Measurements from ENCODE around the gene ERAP2.
A peak's percentile ranks its signal among the peaks of the same experiment; 100 is the strongest.
"Not testable (repeated sequence)": the region's sequence is repeated elsewhere in the genome, so short reads cannot be mapped to it uniquely, and the experiment has no call there.

Gene ERAP2

GRCh38 chr5:96876292-96876850 is at the start of gene ERAP2:
ERAP2 (plus strand) TSS chr5:96876500; CDS start chr5:96879686, 3,186 bp downstream.
- no peak for TF ChIP-seq ZNF274 (IDR thresholded peaks at IDR 0.05; ENCODE audit: low read depth, low read length)
- H3K4me3 ChIP-seq (ENCODE audit: low read length): peak within 1 kb of the TSS; percentile 99

DNA sequence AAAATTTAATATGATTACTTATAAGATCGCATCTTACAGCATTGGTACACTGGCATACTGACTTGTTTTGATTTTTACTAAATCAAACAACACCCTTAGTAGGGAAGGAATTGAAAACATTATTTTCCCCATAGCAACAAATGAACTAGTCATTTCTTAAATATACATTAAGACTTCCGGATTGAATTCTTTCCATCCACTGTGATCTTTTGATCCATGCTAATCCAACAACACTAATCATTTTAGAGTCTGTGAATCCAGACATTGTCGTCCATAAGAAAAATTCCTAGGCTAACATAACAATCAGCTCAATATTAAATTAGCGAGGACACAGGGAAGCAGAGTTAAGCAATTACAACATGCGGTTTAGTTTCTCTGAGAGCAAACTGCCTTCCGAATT is 47.0 kb upstream of the ERAP2 start:
- no peak overlapping the region for H3K4me3 ChIP-seq (ENCODE audit: low read length)
- TF ChIP-seq ZNF274 (IDR thresholded peaks at IDR 0.05; ENCODE audit: low read depth, low read length): no peak

- no peak for TF ChIP-seq ZNF274 (IDR thresholded peaks at IDR 0.05; ENCODE audit: low read depth, low read length)
- no peak overlapping the region for H3K4me3 ChIP-seq (ENCODE audit: low read length)
Observed at GRCh38 chr5:96834016-96834415, 42.3 kb upstream of the ERAP2 start.

GRCh38 chr5:96835791-96836191 is 40.5 kb upstream of the ERAP2 start:
- H3K4me3 ChIP-seq (ENCODE audit: low read length): no peak overlapping the region
- TF ChIP-seq ZNF274 (IDR thresholded peaks at IDR 0.05; ENCODE audit: low read depth, low read length): no peak

GRCh38 chr5:96836817-96837216 is 39.5 kb upstream of the ERAP2 start:
- no peak for TF ChIP-seq ZNF274 (IDR thresholded peaks at IDR 0.05; ENCODE audit: low read depth, low read length)
- no peak overlapping the region for H3K4me3 ChIP-seq (ENCODE audit: low read length)

DNA sequence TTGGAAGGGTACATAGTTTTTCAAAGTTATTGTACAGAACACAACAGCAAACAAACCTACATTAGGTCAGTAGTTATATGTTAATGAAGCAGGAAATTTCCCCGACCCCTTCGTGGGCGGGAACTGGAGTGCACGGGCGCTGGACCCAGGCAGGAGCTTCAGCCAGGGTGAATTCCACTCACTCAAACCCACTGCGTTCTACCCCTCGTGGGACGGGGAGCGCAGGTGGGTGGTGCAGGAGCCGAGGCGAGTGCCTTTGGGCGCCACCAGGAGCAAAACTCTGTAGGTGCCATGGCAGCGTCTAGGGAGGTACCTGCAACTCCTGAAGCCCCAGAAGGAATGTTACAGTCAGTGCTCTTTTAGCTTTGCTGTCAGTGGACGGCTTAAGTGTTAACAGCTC is 39.0 kb upstream of the ERAP2 start:
- H3K4me3 ChIP-seq (ENCODE audit: low read length): no peak overlapping the region
- TF ChIP-seq ZNF274 (IDR thresholded peaks at IDR 0.05; ENCODE audit: low read depth, low read length): no peak

DNA sequence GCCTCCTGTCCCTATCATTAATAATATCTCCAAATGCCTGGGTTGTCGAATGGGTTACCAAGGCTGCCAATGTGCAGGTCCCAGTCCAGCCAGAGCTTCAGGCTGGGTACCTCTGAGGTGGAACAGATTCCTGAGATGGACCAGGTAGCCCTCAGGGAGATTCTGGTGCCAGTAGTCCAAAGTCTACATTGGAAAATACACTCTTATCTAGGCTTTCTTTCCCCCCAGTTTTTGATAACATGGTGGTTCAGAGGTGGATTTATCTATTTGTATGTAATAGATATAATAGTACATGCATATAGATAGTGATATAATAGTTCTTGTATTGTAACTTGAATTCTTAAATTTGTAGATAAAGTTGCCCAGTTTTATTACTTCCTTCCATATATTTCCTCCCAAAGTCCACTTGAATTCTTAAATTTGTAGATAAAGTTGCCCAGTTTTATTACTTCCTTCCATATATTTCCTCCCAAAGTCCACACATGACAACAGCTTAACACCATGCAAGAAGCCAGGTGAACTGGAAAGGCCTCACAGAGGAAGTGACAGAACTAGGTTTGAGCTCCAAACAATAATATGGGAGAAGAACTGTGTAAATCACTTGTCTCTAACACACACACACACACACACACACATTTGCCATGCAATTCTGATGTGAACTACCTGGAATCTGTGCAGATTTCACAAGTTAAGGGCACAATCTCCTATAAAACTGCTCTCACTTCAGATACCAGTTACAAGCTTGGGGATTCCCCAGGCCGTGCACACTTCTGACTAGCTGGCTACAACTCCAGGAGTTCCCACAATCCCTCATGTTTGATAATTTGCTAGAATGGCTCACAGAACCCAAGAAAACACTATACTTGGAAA is 37.9 kb upstream of the ERAP2 start:
- no peak overlapping the region for H3K4me3 ChIP-seq (ENCODE audit: low read length)
- no peak for TF ChIP-seq ZNF274 (IDR thresholded peaks at IDR 0.05; ENCODE audit: low read depth, low read length)

DNA sequence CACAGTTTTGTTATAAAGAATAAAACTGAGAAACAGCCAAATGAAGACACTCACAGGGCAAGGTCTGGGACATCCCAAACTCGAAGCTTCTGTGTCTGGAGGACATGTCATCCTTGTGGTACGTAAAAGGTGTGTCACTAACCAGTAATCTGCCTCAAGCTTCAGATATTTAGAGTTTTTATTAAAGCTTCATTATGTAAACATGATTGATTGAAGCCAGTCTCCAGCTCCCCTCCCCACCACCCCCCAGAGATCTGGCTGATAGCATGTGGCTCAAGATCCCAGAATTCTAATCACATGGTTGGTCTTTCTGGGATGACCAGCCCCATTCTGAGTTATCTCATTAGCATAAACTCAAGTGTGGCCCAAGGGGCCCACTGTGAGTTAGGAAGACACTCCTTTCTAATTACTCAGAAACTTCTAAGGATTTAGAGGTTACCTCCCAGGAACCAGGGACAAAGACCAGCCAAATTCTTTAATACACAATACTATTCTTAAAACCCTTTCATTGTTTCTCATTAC is 37.2 kb upstream of the ERAP2 start:
- no peak overlapping the region for H3K4me3 ChIP-seq (ENCODE audit: low read length)
- no peak for TF ChIP-seq ZNF274 (IDR thresholded peaks at IDR 0.05; ENCODE audit: low read depth, low read length)

- not testable (repeated sequence) for H3K4me3 ChIP-seq (ENCODE audit: low read length)
Observed at GRCh38 chr5:96841931-96842330, 34.4 kb upstream of the ERAP2 start.

- no peak for TF ChIP-seq ZNF274 (IDR thresholded peaks at IDR 0.05; ENCODE audit: low read depth, low read length)
- no peak overlapping the region for H3K4me3 ChIP-seq (ENCODE audit: low read length)
Observed at GRCh38 chr5:96843140-96843539, 33.2 kb upstream of the ERAP2 start.

- H3K4me3 ChIP-seq (ENCODE audit: low read length): no peak overlapping the region
- TF ChIP-seq ZNF274 (IDR thresholded peaks at IDR 0.05; ENCODE audit: low read depth, low read length): no peak
Observed at GRCh38 chr5:96844481-96844990, 31.8 kb upstream of the ERAP2 start.

GRCh38 chr5:96851312-96852062 is 24.8 kb upstream of the ERAP2 start:
- no peak overlapping the region for H3K4me3 ChIP-seq (ENCODE audit: low read length)
- TF ChIP-seq ZNF274 (IDR thresholded peaks at IDR 0.05; ENCODE audit: low read depth, low read length): no peak

- no peak overlapping the region for H3K4me3 ChIP-seq (ENCODE audit: low read length)
- TF ChIP-seq ZNF274 (IDR thresholded peaks at IDR 0.05; ENCODE audit: low read depth, low read length): no peak
Observed at GRCh38 chr5:96852759-96853158, 23.5 kb upstream of the ERAP2 start.

GRCh38 chr5:96854067-96854466 is 22.2 kb upstream of the ERAP2 start:
- no peak overlapping the region for H3K4me3 ChIP-seq (ENCODE audit: low read length)

More at GRCh38 chr5:96854067-96854466, 22.2 kb upstream of the ERAP2 start:
- TF ChIP-seq ZNF274 (IDR thresholded peaks at IDR 0.05; ENCODE audit: low read depth, low read length): no peak

Measured in GM08714 (cell line).